ENCODE results near the gene SLC25A21.

DNA sequence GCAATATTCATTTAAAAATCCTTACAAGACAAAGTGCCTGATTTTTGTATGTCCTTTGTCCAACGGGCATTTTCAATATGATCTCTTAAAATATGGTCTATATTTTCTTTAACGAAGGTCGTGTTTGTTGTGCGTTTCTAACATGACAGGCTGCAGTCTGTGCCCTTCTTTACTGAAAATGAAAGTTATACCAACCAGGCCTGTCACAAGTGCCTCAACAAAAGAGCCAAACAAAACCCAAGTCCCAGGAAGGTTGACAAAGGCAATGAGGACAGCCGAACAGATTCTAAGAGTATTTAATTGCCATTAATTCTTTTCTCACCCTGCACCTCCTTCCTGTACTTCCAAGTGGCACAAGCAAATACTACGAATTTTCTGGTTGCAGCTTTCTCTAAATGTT, 496.8 kb downstream of the SLC25A21 start:
- TF ChIP-seq, protein P1, sequence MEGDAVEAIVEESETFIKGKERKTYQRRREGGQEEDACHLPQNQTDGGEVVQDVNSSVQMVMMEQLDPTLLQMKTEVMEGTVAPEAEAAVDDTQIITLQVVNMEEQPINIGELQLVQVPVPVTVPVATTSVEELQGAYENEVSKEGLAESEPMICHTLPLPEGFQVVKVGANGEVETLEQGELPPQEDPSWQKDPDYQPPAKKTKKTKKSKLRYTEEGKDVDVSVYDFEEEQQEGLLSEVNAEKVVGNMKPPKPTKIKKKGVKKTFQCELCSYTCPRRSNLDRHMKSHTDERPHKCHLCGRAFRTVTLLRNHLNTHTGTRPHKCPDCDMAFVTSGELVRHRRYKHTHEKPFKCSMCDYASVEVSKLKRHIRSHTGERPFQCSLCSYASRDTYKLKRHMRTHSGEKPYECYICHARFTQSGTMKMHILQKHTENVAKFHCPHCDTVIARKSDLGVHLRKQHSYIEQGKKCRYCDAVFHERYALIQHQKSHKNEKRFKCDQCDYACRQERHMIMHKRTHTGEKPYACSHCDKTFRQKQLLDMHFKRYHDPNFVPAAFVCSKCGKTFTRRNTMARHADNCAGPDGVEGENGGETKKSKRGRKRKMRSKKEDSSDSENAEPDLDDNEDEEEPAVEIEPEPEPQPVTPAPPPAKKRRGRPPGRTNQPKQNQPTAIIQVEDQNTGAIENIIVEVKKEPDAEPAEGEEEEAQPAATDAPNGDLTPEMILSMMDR (IDR thresholded peaks at IDR 0.05) = no peak
- no peak for TF ChIP-seq POLR2A (IDR thresholded peaks at IDR 0.05)
